AG09319 (cell line): Measurements from ENCODE around the gene SNX33.
"Not testable (repeated sequence)": the region's sequence is repeated elsewhere in the genome, so short reads cannot be mapped to it uniquely, and the experiment has no call there.

Experiments used
- DNase-seq: peaks from one replicate; pipeline ENCODE4 v3.0.0-alpha.2; 2010; ENCODE audit warnings: low read depth; ENCODE audit errors: extremely low read depth
- TF ChIP-seq, protein P1 (sequence below): IDR thresholded peaks from 2 replicates; pipeline ENCODE4 v1.5.1; 2011; ENCODE audit warnings: low read depth, mild to moderate bottlenecking, inconsistent platforms, low read length, moderate library complexity

The SNX33 gene

DNA sequence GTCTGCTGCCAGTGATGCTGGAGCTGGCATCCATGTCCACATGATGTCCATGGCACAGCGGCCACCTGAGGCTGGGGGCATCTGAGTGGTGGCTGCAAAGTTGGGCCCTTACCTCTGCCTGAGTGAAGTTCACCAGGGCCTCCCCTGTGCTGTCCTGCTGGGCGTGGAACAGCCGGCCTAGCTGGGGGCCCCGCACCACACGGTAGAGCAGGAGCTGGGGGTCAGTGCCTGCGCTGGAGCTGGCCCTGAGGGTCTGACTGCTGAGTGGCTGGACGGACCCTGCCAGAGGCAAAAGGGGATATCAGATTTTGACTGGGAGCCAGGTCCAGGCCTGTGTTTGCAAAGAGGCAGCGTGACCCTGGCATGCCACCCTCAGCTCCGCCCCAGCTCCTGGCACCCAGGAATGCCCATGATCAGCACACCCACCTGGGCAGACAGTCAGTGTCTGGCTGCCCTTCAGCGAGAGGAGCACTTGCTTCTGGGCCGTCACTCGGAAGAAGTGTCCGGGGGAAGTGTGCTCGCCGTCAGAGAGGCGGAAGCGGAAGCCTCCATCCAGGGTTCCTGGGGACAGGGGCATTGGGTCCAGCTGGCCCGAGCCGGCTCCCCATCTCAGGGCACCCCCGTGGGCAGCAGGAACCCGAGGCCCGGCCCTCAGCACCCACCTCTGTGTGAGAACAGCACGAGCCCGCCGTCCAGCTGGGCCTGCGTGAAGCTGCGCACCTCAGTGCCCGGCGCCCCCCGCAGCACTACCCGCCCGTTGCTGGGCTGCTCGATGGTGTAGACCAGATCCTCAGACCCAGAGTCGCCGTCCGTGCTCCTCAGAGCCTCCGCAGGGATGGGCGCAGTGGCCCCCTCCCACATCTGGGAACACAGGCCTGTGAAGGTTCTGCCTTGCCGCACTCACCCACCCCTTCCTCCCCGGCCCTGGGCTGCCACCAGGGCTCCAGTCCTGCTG, 34.7 kb downstream of the SNX33 start:
- TF ChIP-seq, protein P1, sequence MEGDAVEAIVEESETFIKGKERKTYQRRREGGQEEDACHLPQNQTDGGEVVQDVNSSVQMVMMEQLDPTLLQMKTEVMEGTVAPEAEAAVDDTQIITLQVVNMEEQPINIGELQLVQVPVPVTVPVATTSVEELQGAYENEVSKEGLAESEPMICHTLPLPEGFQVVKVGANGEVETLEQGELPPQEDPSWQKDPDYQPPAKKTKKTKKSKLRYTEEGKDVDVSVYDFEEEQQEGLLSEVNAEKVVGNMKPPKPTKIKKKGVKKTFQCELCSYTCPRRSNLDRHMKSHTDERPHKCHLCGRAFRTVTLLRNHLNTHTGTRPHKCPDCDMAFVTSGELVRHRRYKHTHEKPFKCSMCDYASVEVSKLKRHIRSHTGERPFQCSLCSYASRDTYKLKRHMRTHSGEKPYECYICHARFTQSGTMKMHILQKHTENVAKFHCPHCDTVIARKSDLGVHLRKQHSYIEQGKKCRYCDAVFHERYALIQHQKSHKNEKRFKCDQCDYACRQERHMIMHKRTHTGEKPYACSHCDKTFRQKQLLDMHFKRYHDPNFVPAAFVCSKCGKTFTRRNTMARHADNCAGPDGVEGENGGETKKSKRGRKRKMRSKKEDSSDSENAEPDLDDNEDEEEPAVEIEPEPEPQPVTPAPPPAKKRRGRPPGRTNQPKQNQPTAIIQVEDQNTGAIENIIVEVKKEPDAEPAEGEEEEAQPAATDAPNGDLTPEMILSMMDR = no peak
- DNase-seq = no peak

DNA sequence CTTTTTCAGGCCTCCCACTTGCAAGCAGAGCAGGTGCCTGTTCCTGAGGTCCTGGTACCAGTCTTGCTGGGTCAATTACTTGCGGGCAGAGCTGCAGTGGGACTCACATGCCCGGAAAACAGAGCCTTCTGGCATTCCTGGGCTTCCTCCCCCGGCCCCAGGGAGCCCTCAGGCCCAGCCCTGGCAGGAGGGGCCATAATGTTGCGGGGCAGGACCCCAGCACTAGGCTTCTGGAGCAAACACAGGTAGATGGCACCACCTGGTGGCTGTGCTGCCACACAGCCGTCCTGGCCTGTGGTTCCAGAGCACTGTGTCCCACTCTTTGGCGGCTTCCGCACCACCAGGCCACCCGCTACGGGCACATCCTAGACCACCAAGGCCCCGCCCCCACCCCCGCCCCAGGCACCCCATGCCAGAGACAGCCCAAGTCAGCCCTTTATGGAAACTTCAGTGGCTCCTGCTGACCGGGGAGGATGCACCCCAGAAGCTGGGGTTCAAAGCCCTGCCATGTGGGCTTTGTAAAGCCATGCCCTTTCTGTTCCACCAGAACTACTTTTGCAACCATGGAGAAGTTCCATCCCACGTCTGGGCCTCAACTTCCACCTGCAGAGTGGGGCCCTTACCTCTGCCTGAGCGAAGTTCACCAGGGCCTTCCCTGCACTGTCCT, 36.1 kb downstream of the SNX33 start:
- TF ChIP-seq, protein P1 = peak; percentile 70
- DNase-seq = not testable (repeated sequence)

DNA sequence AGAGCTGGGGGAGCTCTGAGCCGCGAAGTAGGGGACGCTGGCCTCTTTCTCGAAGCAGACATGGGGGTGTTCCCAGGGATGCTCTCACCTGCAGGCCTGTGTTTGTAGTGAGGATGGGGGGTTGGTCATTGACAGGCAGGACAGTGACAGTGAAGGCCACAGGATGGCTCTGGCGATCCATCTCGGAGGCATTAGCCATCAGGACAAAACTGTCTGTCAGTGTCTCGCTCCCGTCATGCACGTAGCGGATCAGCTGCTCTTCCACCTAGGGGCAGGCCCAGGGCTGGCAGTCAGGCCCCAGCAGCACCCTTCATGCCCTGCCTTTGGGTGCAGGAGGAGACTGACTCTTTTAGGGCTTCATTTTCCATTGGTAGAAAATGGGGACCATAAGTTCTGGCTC, 36.9 kb downstream of the SNX33 start:
- no peak for DNase-seq
- TF ChIP-seq, protein P1 = no peak

DNA sequence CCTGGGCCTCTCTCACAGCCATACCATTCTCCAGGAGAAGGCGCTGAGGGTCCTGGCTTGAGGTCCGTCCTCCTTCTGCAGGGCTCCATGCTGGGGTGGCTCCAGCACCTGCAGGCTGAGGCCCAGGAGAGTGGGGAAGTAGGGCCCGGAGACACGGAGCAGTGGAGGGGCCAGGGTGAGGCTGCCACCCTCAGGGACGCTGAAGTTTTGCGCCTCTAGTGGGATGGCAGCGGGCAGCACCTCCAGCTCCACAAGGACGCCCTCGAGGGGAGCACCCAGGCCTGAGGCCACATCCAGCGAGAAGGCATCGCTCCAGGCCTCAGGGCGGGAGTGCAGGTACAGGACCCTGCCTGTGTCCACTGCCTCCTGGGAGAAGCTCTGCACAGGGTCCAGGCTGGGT, 37.5 kb downstream of the SNX33 start:
- no peak for DNase-seq
- TF ChIP-seq, protein P1 = no peak

DNA sequence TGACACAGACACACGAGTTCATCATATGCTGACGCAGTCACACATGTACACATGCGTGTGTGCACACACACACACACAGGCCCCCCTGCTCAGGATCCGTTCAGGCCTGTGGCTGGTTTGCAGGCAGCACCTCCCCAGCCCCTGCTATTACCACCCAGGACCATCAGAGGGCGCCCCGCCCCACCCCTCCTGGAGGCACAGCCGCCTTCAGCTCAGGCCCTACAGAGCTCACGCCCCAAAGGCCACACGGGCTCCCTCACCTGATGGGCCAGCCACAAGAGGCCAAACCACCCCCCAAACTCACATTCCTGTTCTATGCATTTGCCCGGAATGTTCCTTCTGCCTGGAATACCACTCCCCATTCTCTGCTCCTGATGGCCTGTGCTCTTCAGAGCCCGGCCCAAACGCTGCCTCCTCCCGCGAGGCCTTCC, 38.5 kb downstream of the SNX33 start:
- not testable (repeated sequence) for DNase-seq

DNA sequence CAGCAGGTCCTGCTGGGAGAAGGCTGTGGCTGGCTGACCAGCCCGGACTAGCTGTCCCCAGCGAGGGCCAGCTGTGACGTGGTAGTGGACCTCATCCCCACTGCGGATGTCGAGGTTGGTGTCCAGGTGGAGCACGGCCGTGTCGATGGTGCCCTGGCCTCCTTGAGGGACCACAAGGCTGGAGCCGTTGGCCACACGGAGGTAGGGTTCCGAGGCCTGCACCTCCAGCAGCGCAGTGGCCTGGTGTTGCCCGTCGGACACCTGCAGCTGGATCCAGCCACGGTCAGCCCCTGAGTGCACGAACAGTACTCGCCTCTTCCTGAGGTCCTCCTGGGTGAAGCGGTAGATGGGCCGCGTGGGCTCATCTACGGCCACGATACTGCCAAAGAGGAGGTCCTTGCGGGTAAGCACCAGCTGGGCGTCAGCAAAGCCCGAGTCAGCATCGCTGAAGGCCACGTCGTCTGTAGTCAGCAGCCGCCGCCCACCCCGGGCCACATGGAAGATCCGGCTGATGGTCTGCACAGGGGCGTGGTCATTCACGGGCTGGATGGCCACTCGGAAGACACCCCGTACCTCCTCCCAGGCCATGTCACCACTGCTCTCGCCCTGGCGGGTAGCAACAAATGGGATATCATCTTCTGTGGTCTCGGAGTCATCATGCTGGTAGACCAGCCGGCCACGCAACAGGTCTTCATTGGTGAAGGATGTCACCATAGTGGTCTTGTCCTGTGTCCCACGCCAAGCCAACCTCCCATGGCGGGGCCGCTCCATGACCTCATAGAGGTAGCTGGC, 40.0 kb downstream of the SNX33 start:
- no peak for DNase-seq
- TF ChIP-seq, protein P1 = no peak

More for the DNA sequence above, 38.5 kb downstream of the SNX33 start:
- TF ChIP-seq, protein P1 = peak; percentile 61

DNA sequence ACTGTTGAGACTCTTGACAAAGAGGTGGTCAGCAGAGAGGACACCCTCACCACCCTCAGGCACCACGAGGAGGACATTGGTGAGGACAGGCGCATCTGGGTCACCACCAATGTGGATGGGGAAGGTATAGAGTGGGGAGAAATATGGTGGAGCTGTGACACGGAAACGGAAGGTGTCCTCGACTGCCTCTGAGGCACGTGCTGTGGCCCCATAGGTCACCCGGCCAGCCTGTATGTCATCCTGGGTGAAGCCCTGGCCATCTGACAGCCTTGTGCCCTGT, 40.5 kb downstream of the SNX33 start:
- DNase-seq = no peak
- TF ChIP-seq, protein P1 = no peak
